ENCODE data around the gene FARSA. TPM values are rescaled to one million over a fixed set of nuclear protein-coding genes. Genes with fewer than 3 reads are reported as not detected.
"Not testable (repeated sequence)": the region's sequence is repeated elsewhere in the genome, so short reads cannot be mapped to it uniquely, and the experiment has no call there.

Gene FARSA
- total and polyA plus RNA-seq, 10 of the 15 experiments (the other 5 are each of a cell fraction or from before 2014, with no cell fraction given) = 20.3 to 212 (median 76.4) TPM

DNA sequence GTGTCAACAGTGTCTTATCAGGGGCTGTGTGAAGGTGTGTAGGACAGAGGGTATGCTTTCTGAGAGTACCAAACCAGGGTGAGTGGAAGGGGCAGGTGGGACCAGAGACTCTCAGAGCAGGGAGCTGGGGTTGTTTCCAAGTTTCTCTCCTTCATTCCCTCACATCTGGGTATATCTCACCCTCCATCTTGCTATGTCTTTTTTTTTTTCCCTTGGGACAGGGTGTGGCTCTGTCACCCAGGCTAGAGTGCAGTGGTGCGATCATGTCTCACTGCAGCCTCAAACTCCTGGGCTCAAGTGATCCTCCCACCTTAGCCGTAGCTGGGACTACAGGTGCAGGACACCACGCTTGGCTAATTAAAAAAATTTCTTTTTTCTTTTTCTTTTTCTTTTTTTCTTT is 46.5 kb upstream of the FARSA start (continued):
- TF ChIP-seq, protein P1, sequence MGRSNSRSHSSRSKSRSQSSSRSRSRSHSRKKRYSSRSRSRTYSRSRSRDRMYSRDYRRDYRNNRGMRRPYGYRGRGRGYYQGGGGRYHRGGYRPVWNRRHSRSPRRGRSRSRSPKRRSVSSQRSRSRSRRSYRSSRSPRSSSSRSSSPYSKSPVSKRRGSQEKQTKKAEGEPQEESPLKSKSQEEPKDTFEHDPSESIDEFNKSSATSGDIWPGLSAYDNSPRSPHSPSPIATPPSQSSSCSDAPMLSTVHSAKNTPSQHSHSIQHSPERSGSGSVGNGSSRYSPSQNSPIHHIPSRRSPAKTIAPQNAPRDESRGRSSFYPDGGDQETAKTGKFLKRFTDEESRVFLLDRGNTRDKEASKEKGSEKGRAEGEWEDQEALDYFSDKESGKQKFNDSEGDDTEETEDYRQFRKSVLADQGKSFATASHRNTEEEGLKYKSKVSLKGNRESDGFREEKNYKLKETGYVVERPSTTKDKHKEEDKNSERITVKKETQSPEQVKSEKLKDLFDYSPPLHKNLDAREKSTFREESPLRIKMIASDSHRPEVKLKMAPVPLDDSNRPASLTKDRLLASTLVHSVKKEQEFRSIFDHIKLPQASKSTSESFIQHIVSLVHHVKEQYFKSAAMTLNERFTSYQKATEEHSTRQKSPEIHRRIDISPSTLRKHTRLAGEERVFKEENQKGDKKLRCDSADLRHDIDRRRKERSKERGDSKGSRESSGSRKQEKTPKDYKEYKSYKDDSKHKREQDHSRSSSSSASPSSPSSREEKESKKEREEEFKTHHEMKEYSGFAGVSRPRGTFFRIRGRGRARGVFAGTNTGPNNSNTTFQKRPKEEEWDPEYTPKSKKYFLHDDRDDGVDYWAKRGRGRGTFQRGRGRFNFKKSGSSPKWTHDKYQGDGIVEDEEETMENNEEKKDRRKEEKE (IDR thresholded peaks at IDR 0.05) = no peak
- TF ChIP-seq TAF1 (IDR thresholded peaks at IDR 0.05; ENCODE audit: borderline replicate concordance, low read depth, low read length) (no peak), ZZZ3 (IDR thresholded peaks at IDR 0.05; ENCODE audit: control insufficient read depth, insufficient read length, low read depth) (no peak), FOXK2 (IDR thresholded peaks at IDR 0.05) (no peak)

DNA sequence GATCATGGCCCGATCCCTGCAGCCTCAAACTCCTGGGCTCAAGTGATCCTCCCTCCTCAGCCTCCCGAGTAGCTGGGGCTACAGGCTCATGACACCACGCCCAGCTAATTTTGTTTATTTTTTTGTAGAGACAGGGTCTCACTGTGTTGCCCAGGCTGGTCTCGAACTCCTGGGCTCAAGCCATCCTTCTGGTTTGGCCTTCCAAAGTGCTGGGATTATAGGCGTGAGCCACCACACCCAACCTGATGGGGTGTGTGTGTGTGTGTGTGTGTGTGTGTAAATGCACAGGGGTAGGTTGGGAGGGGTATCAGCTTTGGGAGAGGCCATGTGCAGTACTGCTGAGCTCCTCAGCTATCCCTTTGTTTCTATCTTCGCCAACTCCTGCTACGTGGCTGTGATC is 42.6 kb upstream of the FARSA start:
- BruUV-seq (replicated peaks); H3K27me3 ChIP-seq (replicated peaks in 1 of 2; ENCODE audit: control insufficient read depth in 2 of 2, insufficient read depth in 2 of 2, low read length in 1 of 2); H3K79me2 ChIP-seq (ENCODE audit: control insufficient read depth, insufficient read depth, low read length); H3K36me3 ChIP-seq (ENCODE audit: control insufficient read depth in 2 of 2, insufficient read depth in 2 of 2, low read length in 1 of 2); H2AFZ ChIP-seq (ENCODE audit: control insufficient read depth, low read depth, low read length); DNase-seq (ENCODE audit: low read depth, low spot score); ATAC-seq; H3K9ac ChIP-seq (ENCODE audit: control insufficient read depth, insufficient read depth, low read length); H3K4me1 ChIP-seq (ENCODE audit: control insufficient read depth, insufficient read depth, low read length); FAIRE-seq; H3K4me2 ChIP-seq (ENCODE audit: control insufficient read depth, insufficient read depth); H3K27ac ChIP-seq (ENCODE audit: control insufficient read depth, insufficient read depth); H4K20me1 ChIP-seq (ENCODE audit: control insufficient read depth, insufficient read depth); H3K9me3 ChIP-seq (replicated peaks; ENCODE audit: control insufficient read depth, insufficient read depth, low read length); H3K4me3 ChIP-seq: not testable (repeated sequence)
- ChIA-PET CTCF (interaction anchor here (0.9 to 13.5 kb wide), 15 partner anchors 9 to 220 kb away, joined by 3 to 247 read pairs (median 12); no protein-coding TSS in a partner anchor), RAD21 (ENCODE audit: unreplicated experiment) (interaction anchor here (0.7 to 5.0 kb wide), 8 partner anchors 11 to 344 kb away, joined by 3 to 81 read pairs (median 11); no protein-coding TSS in a partner anchor), SMC1A (ENCODE audit: uncharacterized antibody, unreplicated experiment) (interaction anchor here (1.4 to 7.5 kb wide), 6 partner anchors 11 to 119 kb away, joined by 3 to 48 read pairs (median 16); no protein-coding TSS in a partner anchor), POLR2A (interaction anchor here (1.6 kb wide), 1 partner anchor 30 kb away, joined by 3 read pairs; no protein-coding TSS in a partner anchor)
- intact Hi-C loops (cut with micrococcal nuclease; ENCODE audit: unreplicated experiment) = loop anchor here (5.0 kb wide), 3 partner anchors 56 to 301 kb away; no protein-coding TSS in a partner anchor
- 37% methylated on average over 7 of the region's 7 CpGs for WGBS (ENCODE audit: insufficient coverage, insufficient replicate concordance, low lambda C conversion rate, missing lambda C conversion rate)
- in situ Hi-C loops (cut with MboI) = loop anchor here (5.0 to 10.0 kb wide), 2 partner anchors 116 to 289 kb away; no protein-coding TSS in a partner anchor

All from GM12878 (cell line).